NCI-H226 (cell line): Measurements from ENCODE around the gene C22orf23.
"Not testable (repeated sequence)": the region's sequence is repeated elsewhere in the genome, so short reads cannot be mapped to it uniquely, and the experiment has no call there.

Experiments used
- DNase-seq: peaks from one replicate; pipeline ENCODE4 v3.0.0-alpha.2; 2015

C22orf23 gene

GRCh38 chr22:37953062-37953436 is 352 bp downstream of the C22orf23 start:
- DNase-seq: no peak

- DNase-seq: not testable (repeated sequence)
Observed at GRCh38 chr22:37952629-37953028, 772 bp downstream of the C22orf23 start.

- DNase-seq: no peak
Observed at GRCh38 chr22:37951305-37951704, 2.1 kb downstream of the C22orf23 start.

- not testable (repeated sequence) for DNase-seq
Observed at GRCh38 chr22:37947142-37947795, 6.1 kb downstream of the C22orf23 start.

- DNase-seq: not testable (repeated sequence)
Observed at GRCh38 chr22:37944423-37944822, 9.0 kb downstream of the C22orf23 start.

GRCh38 chr22:37943825-37944198 is 9.6 kb downstream of the C22orf23 start:
- no peak for DNase-seq

GRCh38 chr22:37943136-37943824 is 10.1 kb downstream of the C22orf23 start:
- no peak for DNase-seq

- DNase-seq: no peak
Observed at GRCh38 chr22:37942133-37942532, 11.3 kb downstream of the C22orf23 start.

GRCh38 chr22:37940698-37941376 is 12.6 kb downstream of the C22orf23 start:
- no peak for DNase-seq

GRCh38 chr22:37933711-37934376 is 19.6 kb downstream of the C22orf23 start:
- DNase-seq: peak; percentile 49

GRCh38 chr22:37932821-37933578 is 20.4 kb downstream of the C22orf23 start:
- no peak for DNase-seq

- no peak for DNase-seq
Observed at GRCh38 chr22:37932401-37932800, 21.0 kb downstream of the C22orf23 start.

- DNase-seq: no peak
Observed at GRCh38 chr22:37931893-37932389, 21.5 kb downstream of the C22orf23 start.

GRCh38 chr22:37930952-37931440 is 22.4 kb downstream of the C22orf23 start:
- no peak for DNase-seq

- DNase-seq: no peak
Observed at GRCh38 chr22:37930270-37930951, 23.0 kb downstream of the C22orf23 start.

GRCh38 chr22:37929390-37929789 is 24.0 kb downstream of the C22orf23 start:
- no peak for DNase-seq

- no peak for DNase-seq
Observed at GRCh38 chr22:37927637-37927936, 25.8 kb downstream of the C22orf23 start.

- DNase-seq: no peak
Observed at GRCh38 chr22:37926771-37927636, 26.4 kb downstream of the C22orf23 start.

- no peak for DNase-seq
Observed at GRCh38 chr22:37926358-37926757, 27.0 kb downstream of the C22orf23 start.

- no peak for DNase-seq
Observed at GRCh38 chr22:37925767-37926166, 27.6 kb downstream of the C22orf23 start.

- no peak for DNase-seq
Observed at GRCh38 chr22:37925330-37925729, 28.1 kb downstream of the C22orf23 start.
